OCI-LY1 (cell line): Measurements from ENCODE around the gene ZNRD2.

Experiments used
- EZH2 ChIP-seq: fragments of 200-600 bp; sonication (generic), shearing (Covaris generic); IDR thresholded peaks from 2 replicates; pipeline ENCODE4 v1.8.0; 2017; ENCODE audit warnings: borderline replicate concordance, mixed run types, mild to moderate bottlenecking, antibody characterized with exemption, low read length, moderate library complexity, mixed read lengths
- TF ChIP-seq, protein P1 (sequence below): fragments of 200-600 bp; sonication (generic), shearing (Covaris generic); IDR thresholded peaks from 2 replicates; pipeline ENCODE4 v1.5.1; 2017; ENCODE audit warnings: mild to moderate bottlenecking, antibody characterized with exemption, low read length, moderate library complexity, mixed read lengths

DNA sequence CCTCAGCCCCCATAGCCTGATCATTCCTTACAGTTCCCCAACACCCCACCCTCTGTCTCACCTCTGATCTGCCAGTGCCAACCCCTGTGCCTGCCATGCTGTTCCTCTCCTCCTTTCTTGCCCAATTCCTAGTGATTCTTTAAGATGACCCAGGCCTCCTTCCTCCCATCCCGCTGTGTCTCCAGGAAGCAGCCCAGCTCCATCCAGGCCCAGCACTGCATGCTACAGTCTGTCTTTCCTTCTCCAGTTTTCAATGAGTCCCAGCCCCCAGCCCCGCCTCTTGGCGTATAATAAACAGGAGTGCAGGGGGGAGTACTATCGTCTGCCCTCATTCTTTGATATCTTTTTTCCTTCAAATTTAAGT is 24.4 kb upstream of the ZNRD2 start:
- TF ChIP-seq, protein P1, sequence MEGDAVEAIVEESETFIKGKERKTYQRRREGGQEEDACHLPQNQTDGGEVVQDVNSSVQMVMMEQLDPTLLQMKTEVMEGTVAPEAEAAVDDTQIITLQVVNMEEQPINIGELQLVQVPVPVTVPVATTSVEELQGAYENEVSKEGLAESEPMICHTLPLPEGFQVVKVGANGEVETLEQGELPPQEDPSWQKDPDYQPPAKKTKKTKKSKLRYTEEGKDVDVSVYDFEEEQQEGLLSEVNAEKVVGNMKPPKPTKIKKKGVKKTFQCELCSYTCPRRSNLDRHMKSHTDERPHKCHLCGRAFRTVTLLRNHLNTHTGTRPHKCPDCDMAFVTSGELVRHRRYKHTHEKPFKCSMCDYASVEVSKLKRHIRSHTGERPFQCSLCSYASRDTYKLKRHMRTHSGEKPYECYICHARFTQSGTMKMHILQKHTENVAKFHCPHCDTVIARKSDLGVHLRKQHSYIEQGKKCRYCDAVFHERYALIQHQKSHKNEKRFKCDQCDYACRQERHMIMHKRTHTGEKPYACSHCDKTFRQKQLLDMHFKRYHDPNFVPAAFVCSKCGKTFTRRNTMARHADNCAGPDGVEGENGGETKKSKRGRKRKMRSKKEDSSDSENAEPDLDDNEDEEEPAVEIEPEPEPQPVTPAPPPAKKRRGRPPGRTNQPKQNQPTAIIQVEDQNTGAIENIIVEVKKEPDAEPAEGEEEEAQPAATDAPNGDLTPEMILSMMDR, result no peak
- no peak for TF ChIP-seq EZH2
